Measurements from ENCODE around the gene NCOA5. TPM values are rescaled to one million over a fixed set of nuclear protein-coding genes. Genes with fewer than 3 reads are reported as not detected.

The NCOA5 gene
- total RNA-seq, 1 donor from 2014 or later = 46.4 TPM

DNA sequence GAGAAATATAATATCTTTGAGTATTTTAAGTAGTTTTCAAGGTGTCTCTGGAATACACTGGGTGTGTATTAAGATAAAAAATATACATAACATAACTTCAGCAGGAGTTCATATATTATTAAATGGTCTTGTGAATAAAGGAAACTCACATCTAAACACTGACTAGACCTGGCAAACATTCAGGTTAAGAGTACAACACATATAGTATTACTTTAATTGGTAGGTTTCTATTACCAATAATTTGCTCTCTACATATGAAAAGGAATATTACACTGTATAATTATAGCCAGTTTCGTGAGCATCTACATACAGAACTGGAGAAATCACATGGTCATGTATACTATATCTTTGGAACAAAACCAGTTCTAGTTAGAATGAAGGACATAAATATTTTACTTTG is 8.7 kb downstream of the NCOA5 start:
- Mint-ChIP-seq H3K36me3 (ENCODE audit: low read depth) (peaks cover 37% of the 10 kb centered on the region), H3K27me3 (no peaks in the 10 kb centered on the region), H3K4me1 (peaks cover 45% of the 10 kb centered on the region), H3K4me3 (no peak overlapping the region), H3K27ac (no peak overlapping the region), H3K9me3 (no peaks in the 10 kb centered on the region)
- DNase-seq (no peak), ATAC-seq (ENCODE audit: low read depth) (no peak)
- ChIA-PET POLR2A (no interaction called here), CTCF (no interaction called here)
- TF ChIP-seq, protein P1, sequence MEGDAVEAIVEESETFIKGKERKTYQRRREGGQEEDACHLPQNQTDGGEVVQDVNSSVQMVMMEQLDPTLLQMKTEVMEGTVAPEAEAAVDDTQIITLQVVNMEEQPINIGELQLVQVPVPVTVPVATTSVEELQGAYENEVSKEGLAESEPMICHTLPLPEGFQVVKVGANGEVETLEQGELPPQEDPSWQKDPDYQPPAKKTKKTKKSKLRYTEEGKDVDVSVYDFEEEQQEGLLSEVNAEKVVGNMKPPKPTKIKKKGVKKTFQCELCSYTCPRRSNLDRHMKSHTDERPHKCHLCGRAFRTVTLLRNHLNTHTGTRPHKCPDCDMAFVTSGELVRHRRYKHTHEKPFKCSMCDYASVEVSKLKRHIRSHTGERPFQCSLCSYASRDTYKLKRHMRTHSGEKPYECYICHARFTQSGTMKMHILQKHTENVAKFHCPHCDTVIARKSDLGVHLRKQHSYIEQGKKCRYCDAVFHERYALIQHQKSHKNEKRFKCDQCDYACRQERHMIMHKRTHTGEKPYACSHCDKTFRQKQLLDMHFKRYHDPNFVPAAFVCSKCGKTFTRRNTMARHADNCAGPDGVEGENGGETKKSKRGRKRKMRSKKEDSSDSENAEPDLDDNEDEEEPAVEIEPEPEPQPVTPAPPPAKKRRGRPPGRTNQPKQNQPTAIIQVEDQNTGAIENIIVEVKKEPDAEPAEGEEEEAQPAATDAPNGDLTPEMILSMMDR (IDR thresholded peaks at IDR 0.05) = no peak
- intact Hi-C loops (cut with micrococcal nuclease) = no loop called here

- ChIA-PET CTCF (no interaction called here), POLR2A (no interaction called here)
- Mint-ChIP-seq H3K4me1 (peaks cover 28% of the 10 kb centered on the region), H3K36me3 (ENCODE audit: low read depth) (peaks cover 49% of the 10 kb centered on the region), H3K4me3 (no peak overlapping the region), H3K27ac (no peak overlapping the region), H3K9me3 (no peaks in the 10 kb centered on the region), H3K27me3 (no peaks in the 10 kb centered on the region)
- intact Hi-C loops (cut with micrococcal nuclease) = no loop called here
- TF ChIP-seq, protein P1 (IDR thresholded peaks at IDR 0.05) = no peak
- ATAC-seq (ENCODE audit: low read depth) = no peak
- no peak for DNase-seq
Measured at GRCh38 chr20:46078954-46079353, 10.8 kb downstream of the NCOA5 start.

DNA sequence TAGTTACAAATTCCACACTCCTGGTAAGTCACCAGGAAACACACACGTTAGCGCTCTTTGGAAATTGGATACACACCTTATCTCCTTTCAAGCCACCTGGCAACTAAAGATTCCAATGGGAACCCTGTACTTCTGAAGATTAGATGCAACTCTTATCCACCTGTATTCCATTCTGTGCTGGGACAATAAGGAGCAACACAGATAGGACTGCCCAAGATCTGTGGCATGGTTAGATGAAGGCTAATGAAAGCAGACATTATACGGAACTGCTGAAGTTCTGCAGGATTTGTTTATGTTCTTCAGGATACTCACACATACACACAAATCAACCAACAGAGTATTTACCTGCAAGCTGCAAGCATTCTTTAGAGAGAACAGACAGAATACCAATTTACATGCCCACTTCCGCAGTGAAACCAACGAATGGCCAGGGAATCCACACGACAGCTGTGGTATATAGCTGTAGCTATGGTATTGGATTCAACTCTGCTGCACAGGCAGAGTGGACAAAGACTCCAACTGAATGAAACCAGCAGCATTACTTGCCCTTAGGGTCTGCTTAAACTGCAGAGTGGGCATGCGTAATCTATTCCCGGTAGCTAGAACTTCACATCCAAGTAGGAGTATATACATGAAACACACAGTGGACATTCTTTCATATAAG is 12.0 kb downstream of the NCOA5 start:
- POLR2A ChIA-PET = interaction anchor here (0.6 kb wide), 1 partner anchor 286 kb away, joined by 6 read pairs; no protein-coding TSS in a partner anchor
- H3K4me3 Mint-ChIP-seq = no peak overlapping the region
- CTCF ChIA-PET = interaction anchor here (1.0 kb wide), 1 partner anchor 91 kb away, joined by 3 read pairs; no protein-coding TSS in a partner anchor

GRCh38 chr20:46076806-46077205 is 13.0 kb downstream of the NCOA5 start:
- CTCF ChIA-PET = interaction anchor here (0.7 kb wide), 1 partner anchor 8 kb away, joined by 3 read pairs; no protein-coding TSS in a partner anchor
- no peak for ATAC-seq (ENCODE audit: low read depth)

More for the DNA sequence above, 12.0 kb downstream of the NCOA5 start:
- peaks cover 55% of the 10 kb centered on the region for H3K36me3 Mint-ChIP-seq (ENCODE audit: low read depth)
- DNase-seq (no peak), ATAC-seq (ENCODE audit: low read depth) (no peak)
- intact Hi-C loops (cut with micrococcal nuclease) = no loop called here
- no peak overlapping the region for H3K27ac Mint-ChIP-seq
- no peaks in the 10 kb centered on the region for H3K27me3 Mint-ChIP-seq
- H3K4me1 Mint-ChIP-seq = peaks cover 19% of the 10 kb centered on the region
- H3K9me3 Mint-ChIP-seq = no peaks in the 10 kb centered on the region
- TF ChIP-seq, protein P1 (IDR thresholded peaks at IDR 0.05) = no peak

GRCh38 chr20:46074006-46074405 is 15.8 kb downstream of the NCOA5 start:
- H3K27ac Mint-ChIP-seq = no peak overlapping the region
- H3K27me3 Mint-ChIP-seq = no peaks in the 10 kb centered on the region
- peaks cover 45% of the 10 kb centered on the region for H3K36me3 Mint-ChIP-seq (ENCODE audit: low read depth)
- TF ChIP-seq, protein P1 (IDR thresholded peaks at IDR 0.05) = no peak
- no peak overlapping the region for H3K4me3 Mint-ChIP-seq
- ChIA-PET POLR2A (no interaction called here), CTCF (no interaction called here)
- intact Hi-C loops (cut with micrococcal nuclease) = no loop called here
- ATAC-seq (ENCODE audit: low read depth) = no peak
- H3K4me1 Mint-ChIP-seq = peaks cover 2% of the 10 kb centered on the region
- DNase-seq = no peak
- no peaks in the 10 kb centered on the region for H3K9me3 Mint-ChIP-seq

More at GRCh38 chr20:46076806-46077205, 13.0 kb downstream of the NCOA5 start:
- Mint-ChIP-seq H3K27me3 (no peaks in the 10 kb centered on the region), H3K36me3 (ENCODE audit: low read depth) (peaks cover 55% of the 10 kb centered on the region), H3K9me3 (no peaks in the 10 kb centered on the region), H3K4me3 (no peak overlapping the region), H3K27ac (no peak overlapping the region), H3K4me1 (peaks cover 10% of the 10 kb centered on the region)
- POLR2A ChIA-PET = no interaction called here
- TF ChIP-seq, protein P1 (IDR thresholded peaks at IDR 0.05) = no peak
- DNase-seq = no peak
- intact Hi-C loops (cut with micrococcal nuclease) = no loop called here
